SK-N-SH (cell line): ENCODE measurements around the gene SDK1.

Experiments used
- EP300 ChIP-seq, 2 experiments: IDR thresholded peaks; 2 replicates each; pipeline versions ENCODE4 v1.4.0 to v1.6.1; 2012; ENCODE audit warnings: borderline replicate concordance in 1 of 2, low read depth in 1 of 2, low read length in 1 of 2
- EZH2phosphoT487 ChIP-seq: fragments of 200-600 bp; sonication (generic); IDR thresholded peaks from 2 replicates; pipeline ENCODE4 v1.6.1; 2017; ENCODE audit warnings: low read depth, mixed run types, mild to moderate bottlenecking, antibody characterized with exemption, moderate library complexity, borderline replicate concordance
- GABPA ChIP-seq: IDR thresholded peaks from 2 replicates; pipeline ENCODE4 v1.4.0; 2012; ENCODE audit warnings: low read depth, mild to moderate bottlenecking
- POLR2AphosphoS5 ChIP-seq: IDR thresholded peaks from 2 replicates; pipeline ENCODE4 v1.6.1; 2012; ENCODE audit warnings: low read depth, low read length
- TAF1 ChIP-seq: IDR thresholded peaks from 2 replicates; pipeline ENCODE4 v1.6.1; 2012; ENCODE audit warnings: low read depth, mild to moderate bottlenecking, low read length, moderate library complexity, borderline replicate concordance
- TCF12 ChIP-seq: IDR thresholded peaks from 2 replicates; pipeline ENCODE4 v1.4.0; 2012
- TF ChIP-seq, protein P1 (sequence below): fragments of 200-600 bp; sonication (generic); IDR thresholded peaks from 2 replicates; pipeline ENCODE4 v1.6.1; 2017; ENCODE audit warnings: antibody characterized with exemption, mild to moderate bottlenecking, moderate library complexity
- TF ChIP-seq, protein P2 (sequence below): IDR thresholded peaks from 2 replicates; pipeline ENCODE4 v1.6.1; 2012; ENCODE audit warnings: mild to moderate bottlenecking, low read depth, low read length, moderate library complexity
- TF ChIP-seq, protein P3 (sequence below): fragments of 150-350 bp; IDR thresholded peaks from 2 replicates; pipeline ENCODE4 v1.6.1; 2016; ENCODE audit warnings: mild to moderate bottlenecking, low read depth, low read length

- TF ChIP-seq, protein P1, sequence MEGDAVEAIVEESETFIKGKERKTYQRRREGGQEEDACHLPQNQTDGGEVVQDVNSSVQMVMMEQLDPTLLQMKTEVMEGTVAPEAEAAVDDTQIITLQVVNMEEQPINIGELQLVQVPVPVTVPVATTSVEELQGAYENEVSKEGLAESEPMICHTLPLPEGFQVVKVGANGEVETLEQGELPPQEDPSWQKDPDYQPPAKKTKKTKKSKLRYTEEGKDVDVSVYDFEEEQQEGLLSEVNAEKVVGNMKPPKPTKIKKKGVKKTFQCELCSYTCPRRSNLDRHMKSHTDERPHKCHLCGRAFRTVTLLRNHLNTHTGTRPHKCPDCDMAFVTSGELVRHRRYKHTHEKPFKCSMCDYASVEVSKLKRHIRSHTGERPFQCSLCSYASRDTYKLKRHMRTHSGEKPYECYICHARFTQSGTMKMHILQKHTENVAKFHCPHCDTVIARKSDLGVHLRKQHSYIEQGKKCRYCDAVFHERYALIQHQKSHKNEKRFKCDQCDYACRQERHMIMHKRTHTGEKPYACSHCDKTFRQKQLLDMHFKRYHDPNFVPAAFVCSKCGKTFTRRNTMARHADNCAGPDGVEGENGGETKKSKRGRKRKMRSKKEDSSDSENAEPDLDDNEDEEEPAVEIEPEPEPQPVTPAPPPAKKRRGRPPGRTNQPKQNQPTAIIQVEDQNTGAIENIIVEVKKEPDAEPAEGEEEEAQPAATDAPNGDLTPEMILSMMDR: no peak
- no peak for TF ChIP-seq TCF12
- TF ChIP-seq, protein P2, sequence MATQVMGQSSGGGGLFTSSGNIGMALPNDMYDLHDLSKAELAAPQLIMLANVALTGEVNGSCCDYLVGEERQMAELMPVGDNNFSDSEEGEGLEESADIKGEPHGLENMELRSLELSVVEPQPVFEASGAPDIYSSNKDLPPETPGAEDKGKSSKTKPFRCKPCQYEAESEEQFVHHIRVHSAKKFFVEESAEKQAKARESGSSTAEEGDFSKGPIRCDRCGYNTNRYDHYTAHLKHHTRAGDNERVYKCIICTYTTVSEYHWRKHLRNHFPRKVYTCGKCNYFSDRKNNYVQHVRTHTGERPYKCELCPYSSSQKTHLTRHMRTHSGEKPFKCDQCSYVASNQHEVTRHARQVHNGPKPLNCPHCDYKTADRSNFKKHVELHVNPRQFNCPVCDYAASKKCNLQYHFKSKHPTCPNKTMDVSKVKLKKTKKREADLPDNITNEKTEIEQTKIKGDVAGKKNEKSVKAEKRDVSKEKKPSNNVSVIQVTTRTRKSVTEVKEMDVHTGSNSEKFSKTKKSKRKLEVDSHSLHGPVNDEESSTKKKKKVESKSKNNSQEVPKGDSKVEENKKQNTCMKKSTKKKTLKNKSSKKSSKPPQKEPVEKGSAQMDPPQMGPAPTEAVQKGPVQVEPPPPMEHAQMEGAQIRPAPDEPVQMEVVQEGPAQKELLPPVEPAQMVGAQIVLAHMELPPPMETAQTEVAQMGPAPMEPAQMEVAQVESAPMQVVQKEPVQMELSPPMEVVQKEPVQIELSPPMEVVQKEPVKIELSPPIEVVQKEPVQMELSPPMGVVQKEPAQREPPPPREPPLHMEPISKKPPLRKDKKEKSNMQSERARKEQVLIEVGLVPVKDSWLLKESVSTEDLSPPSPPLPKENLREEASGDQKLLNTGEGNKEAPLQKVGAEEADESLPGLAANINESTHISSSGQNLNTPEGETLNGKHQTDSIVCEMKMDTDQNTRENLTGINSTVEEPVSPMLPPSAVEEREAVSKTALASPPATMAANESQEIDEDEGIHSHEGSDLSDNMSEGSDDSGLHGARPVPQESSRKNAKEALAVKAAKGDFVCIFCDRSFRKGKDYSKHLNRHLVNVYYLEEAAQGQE: no peak
- TF ChIP-seq, protein P3, sequence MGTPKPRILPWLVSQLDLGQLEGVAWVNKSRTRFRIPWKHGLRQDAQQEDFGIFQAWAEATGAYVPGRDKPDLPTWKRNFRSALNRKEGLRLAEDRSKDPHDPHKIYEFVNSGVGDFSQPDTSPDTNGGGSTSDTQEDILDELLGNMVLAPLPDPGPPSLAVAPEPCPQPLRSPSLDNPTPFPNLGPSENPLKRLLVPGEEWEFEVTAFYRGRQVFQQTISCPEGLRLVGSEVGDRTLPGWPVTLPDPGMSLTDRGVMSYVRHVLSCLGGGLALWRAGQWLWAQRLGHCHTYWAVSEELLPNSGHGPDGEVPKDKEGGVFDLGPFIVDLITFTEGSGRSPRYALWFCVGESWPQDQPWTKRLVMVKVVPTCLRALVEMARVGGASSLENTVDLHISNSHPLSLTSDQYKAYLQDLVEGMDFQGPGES: no peak
- no peak for TF ChIP-seq POLR2AphosphoS5
- TF ChIP-seq EZH2phosphoT487: no peak
- TF ChIP-seq EP300 (IDR thresholded peaks at IDR 0.05; ENCODE audit: borderline replicate concordance in 1 of 2, low read depth in 1 of 2, low read length in 1 of 2): no peak
- TF ChIP-seq GABPA: no peak
- no peak for TF ChIP-seq TAF1
Observed at GRCh38 chr7:3989723-3990122, 688.7 kb downstream of the SDK1 start.
